Ovary (tissue), 9 donors: Measurements from ENCODE around the gene IL23R. TPM values are rescaled to one million over a fixed set of nuclear protein-coding genes. Genes with fewer than 3 reads are reported as not detected.

ENCODE experiments used
- DNase-seq, 5 donors: peaks; one replicate each; pipeline ENCODE4 v3.0.0-alpha.2; 2019 to 2020
- H3K27ac ChIP-seq, 2 donors: fragments of 200-600 bp; one replicate each; pipeline versions ENCODE4 v1.5.1 to v1.8.0; 2019 to 2022
- H3K27me3 ChIP-seq: fragments of 200-600 bp; one replicate; pipeline ENCODE4 v1.8.0; 2022
- H3K36me3 ChIP-seq: fragments of 200-600 bp; sonication (generic); one replicate; pipeline ENCODE4 v1.5.1; 2019
- H3K4me1 ChIP-seq: one replicate; pipeline ENCODE4 v1.8.1; 2013; ENCODE audit warnings: mild to moderate bottlenecking, moderate library complexity; ENCODE audit not compliant: insufficient read depth
- H3K4me3 ChIP-seq: fragments of 200-600 bp; sonication (generic); one replicate; pipeline ENCODE4 v1.5.1; 2017
- H3K9me3 ChIP-seq, 2 donors: fragments of 200-600 bp in 1 of 2; sonication (generic) in 1 of 2; one replicate each; pipeline versions ENCODE4 v1.5.1 to v1.8.1; 2013 to 2019; ENCODE audit warnings: mild to moderate bottlenecking in 1 of 2, moderate library complexity in 1 of 2
- EP300 ChIP-seq: sonication (generic); formaldehyde crosslinking; IDR thresholded peaks from one replicate; pipeline ENCODE4 v1.6.1; 2017; ENCODE audit warnings: antibody characterized with exemption
- POLR2A ChIP-seq: fragments of 450-650 bp; IDR thresholded peaks from one replicate; pipeline ENCODE4 v1.6.1; 2017; ENCODE audit warnings: antibody characterized with exemption, mild to moderate bottlenecking, moderate library complexity
- WGBS, 3 donors: extraction: QIAGEN DNeasy Blood & Tissue Kit in 1 of 3; methylation state at CpG; one replicate each; pipeline versions ENCODE4 v1.1.5 to v1.1.7; 2013 to 2017; 5-methylcytosine and 5-hydroxymethylcytosine counted together
- intact Hi-C, 4 donors: fragments of 100-400 bp; cut with DNase I; formaldehyde crosslinking; loops; one replicate each; pipeline versions ENCODE4 v1.11.0 to v1.15.1; 2022 to 2023
- polyA plus RNA-seq, 2 donors: library from polyadenylated mRNA; stranded (reverse); fragments of 200-250 nt in 1 of 2; fragments of 350-450 nt in 1 of 2; fragmentation: Illumina TruSeq in 1 of 2; extraction: RNeasy Lipid Tissue Mini Kit (QIAGEN cat#74804) in 1 of 2; gene quantifications; one replicate each; pipeline ENCODE4 v1.2.3, GENCODE V29; 2013 to 2014
- total RNA-seq, 7 donors: library from RNA; depleted of rRNA in 2 of 7; stranded (reverse); fragments of >200 nt in 2 of 7; fragmentation: NEBNext Ultra II Directional in 3 of 7; extraction: Animal tissue kit (Norgen Biotek cat#: 25700) in 3 of 7; gene quantifications; one replicate each; pipeline versions ENCODE4 v1.1.0 to v1.2.4, GENCODE V29; 2016 to 2023
- TF ChIP-seq, protein P1 (sequence below), 3 donors: fragments of 450-650 bp in 2 of 3; fragments of 200-600 bp in 1 of 3; IDR thresholded peaks; one replicate each; pipeline versions ENCODE4 v1.5.1 to v1.8.0; 2016 to 2022; ENCODE audit warnings: antibody characterized with exemption in 3 of 3, mild to moderate bottlenecking in 1 of 3
- donor health status: DM: no; HTN: no; CAD: no; lungs with moderate emphysema.
- donor health status: DM: no; HTN: no; CAD: no.
- donor health status: Bipolar disorder and iron deficiency.
- donor health status: DM: yes; HTN: yes; CAD: no.
- donor health status: DM: no; HTN: no; CAD: no.
- donor health status: DM: yes; HTN: yes; CAD: no.

The IL23R gene
- total and polyA plus RNA-seq, 9 donors: 0.02 to 0.68 TPM; not detected in 7

DNA sequence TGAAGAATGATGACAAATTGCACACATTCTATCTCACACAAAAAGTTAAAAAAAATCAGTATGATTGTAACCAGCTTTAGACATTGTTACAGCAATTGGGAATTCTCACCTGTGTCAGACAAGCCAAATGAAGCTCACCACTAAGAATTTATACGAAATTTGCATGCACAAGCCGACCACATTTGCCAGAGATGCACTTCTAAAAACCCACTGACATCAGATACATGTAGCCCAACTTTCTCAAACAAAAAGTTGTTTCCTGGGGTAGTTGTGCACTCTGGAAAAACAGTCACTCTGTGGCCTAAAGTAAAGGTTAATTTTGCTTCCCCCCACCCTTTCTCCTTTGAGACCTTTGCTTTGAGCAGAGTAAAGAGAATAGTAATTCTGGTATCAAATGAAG is 73.5 kb downstream of the IL23R start:
- no peak overlapping the region for H3K27ac ChIP-seq
- H3K4me3 ChIP-seq: no peak overlapping the region
- 34 to 64% (median 38%) methylated on average over 2 of the region's 2 CpGs for WGBS, 3 donors
- no peaks in the 10 kb centered on the region for H3K27me3 ChIP-seq
- no peak for TF ChIP-seq EP300
- TF ChIP-seq POLR2A: no peak
- TF ChIP-seq, protein P1, sequence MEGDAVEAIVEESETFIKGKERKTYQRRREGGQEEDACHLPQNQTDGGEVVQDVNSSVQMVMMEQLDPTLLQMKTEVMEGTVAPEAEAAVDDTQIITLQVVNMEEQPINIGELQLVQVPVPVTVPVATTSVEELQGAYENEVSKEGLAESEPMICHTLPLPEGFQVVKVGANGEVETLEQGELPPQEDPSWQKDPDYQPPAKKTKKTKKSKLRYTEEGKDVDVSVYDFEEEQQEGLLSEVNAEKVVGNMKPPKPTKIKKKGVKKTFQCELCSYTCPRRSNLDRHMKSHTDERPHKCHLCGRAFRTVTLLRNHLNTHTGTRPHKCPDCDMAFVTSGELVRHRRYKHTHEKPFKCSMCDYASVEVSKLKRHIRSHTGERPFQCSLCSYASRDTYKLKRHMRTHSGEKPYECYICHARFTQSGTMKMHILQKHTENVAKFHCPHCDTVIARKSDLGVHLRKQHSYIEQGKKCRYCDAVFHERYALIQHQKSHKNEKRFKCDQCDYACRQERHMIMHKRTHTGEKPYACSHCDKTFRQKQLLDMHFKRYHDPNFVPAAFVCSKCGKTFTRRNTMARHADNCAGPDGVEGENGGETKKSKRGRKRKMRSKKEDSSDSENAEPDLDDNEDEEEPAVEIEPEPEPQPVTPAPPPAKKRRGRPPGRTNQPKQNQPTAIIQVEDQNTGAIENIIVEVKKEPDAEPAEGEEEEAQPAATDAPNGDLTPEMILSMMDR (IDR thresholded peaks at IDR 0.05): no peak
- H3K4me1 ChIP-seq: no peaks in the 10 kb centered on the region
- no peaks in the 10 kb centered on the region for H3K9me3 ChIP-seq
- intact Hi-C loops: loop anchor here in 1 of 4 donors (10.0 kb wide), 1 partner anchor 265 kb away; no protein-coding TSS in a partner anchor
- no peaks in the 10 kb centered on the region for H3K36me3 ChIP-seq
- no peak for DNase-seq

GRCh38 chr1:67241200-67241746 is 75.0 kb downstream of the IL23R start:
- H3K27me3 ChIP-seq: no peaks in the 10 kb centered on the region
- WGBS, 3 donors: 55 to 71% (median 68%) methylated on average over 1 of the region's 1 CpG
- intact Hi-C loops: no loop called here
- no peaks in the 10 kb centered on the region for H3K9me3 ChIP-seq
- no peak overlapping the region for H3K4me3 ChIP-seq
- H3K36me3 ChIP-seq: no peaks in the 10 kb centered on the region
- no peaks in the 10 kb centered on the region for H3K4me1 ChIP-seq
- TF ChIP-seq, protein P1 (IDR thresholded peaks at IDR 0.05): no peak
- no peak for TF ChIP-seq POLR2A
- TF ChIP-seq EP300: no peak
- no peak for DNase-seq
- no peak overlapping the region for H3K27ac ChIP-seq

DNA sequence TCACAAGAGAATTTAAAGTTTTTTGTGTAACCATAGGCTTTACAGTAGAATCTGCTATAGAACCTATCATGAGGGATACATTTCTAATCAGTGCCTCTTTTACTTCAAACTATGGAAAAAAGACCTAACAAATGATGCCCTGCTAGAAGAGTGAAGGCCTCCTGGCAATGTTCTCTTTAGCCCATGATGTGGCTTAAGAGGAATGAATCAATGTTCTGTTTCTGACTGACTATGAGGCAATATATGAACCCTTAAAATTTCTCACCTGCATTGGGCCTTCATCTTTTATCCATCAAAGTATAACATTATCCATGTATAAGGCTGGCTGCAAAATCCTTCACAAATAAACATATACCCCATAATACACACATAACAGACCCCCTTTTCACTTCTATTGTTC is 75.8 kb downstream of the IL23R start:
- H3K9me3 ChIP-seq: no peaks in the 10 kb centered on the region
- intact Hi-C loops: no loop called here
- H3K36me3 ChIP-seq: no peaks in the 10 kb centered on the region
- no peaks in the 10 kb centered on the region for H3K4me1 ChIP-seq
- no peak for TF ChIP-seq POLR2A
- TF ChIP-seq, protein P1 (IDR thresholded peaks at IDR 0.05): no peak
- TF ChIP-seq EP300: no peak
- DNase-seq: no peak
- no peak overlapping the region for H3K27ac ChIP-seq
- H3K4me3 ChIP-seq: no peak overlapping the region
- no peaks in the 10 kb centered on the region for H3K27me3 ChIP-seq

DNA sequence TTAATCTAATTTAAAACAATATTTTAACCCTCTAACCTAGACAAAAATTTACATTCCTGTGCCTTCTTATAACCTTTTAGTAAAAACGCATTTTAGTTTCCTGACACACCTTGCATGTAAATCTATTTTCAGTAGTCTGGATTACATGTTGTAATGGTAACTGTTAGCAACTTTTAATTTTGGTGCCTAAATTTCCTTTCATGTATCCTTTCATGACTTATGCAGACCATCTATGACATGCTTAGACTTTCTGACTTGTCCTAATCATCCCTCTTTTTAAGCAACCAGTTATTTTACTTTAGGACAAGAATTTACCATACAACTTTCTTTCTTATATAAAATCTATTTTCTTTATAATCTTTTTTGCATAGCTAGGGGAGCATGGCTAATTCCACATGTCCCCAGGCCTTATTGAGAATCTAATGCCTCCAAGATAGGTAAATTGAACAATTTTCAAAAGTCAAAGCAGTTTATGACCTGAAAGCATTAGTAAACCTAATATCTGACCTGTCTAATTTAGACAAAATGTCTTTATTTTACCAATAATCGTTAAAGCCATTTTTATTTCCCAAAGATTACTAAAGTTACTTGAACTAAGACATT is 83.9 kb downstream of the IL23R start:
- Histone ChIP-seq H3K27me3 (no peaks in the 10 kb centered on the region), H3K9me3 (peaks cover 0 to 3% of the 10 kb centered on the region in 2 donors), H3K4me1 (no peaks in the 10 kb centered on the region), H3K36me3 (no peaks in the 10 kb centered on the region), H3K27ac (no peak overlapping the region), H3K4me3 (no peak overlapping the region)
- intact Hi-C loops: no loop called here
- WGBS, 3 donors: 86 to 92% (median 90%) methylated on average over 2 of the region's 2 CpGs
- no peak for DNase-seq
- TF ChIP-seq, protein P1 (IDR thresholded peaks at IDR 0.05): no peak
- TF ChIP-seq EP300 (no peak), POLR2A (no peak)
